GM12878 (cell line): Measurements from ENCODE around the gene DCUN1D5. TPM values are rescaled to one million over a fixed set of nuclear protein-coding genes. Genes with fewer than 3 reads are reported as not detected.

ENCODE experiments used
- CUX1 ChIP-seq: IDR thresholded peaks from 2 replicates; pipeline ENCODE4 v1.6.1; 2012; ENCODE audit warnings: improper control_type of control experiment, low read depth, low read length; ENCODE audit not compliant: insufficient replicate concordance
- EP300 ChIP-seq, 2 experiments: fragments of 150-350 bp in 1 of 2; IDR thresholded peaks; 2 replicates each; pipeline ENCODE4 v1.6.1; 2011 to 2012; ENCODE audit warnings: low read depth in 2 of 2, low read length in 2 of 2, borderline replicate concordance in 1 of 2, improper control_type of control experiment in 1 of 2, inconsistent platforms in 1 of 2; ENCODE audit not compliant: control insufficient read depth in 1 of 2
- ESRRA ChIP-seq: IDR thresholded peaks from 2 replicates; pipeline ENCODE4 v1.6.1; 2012; ENCODE audit warnings: mild to moderate bottlenecking, low read length, improper control_type of control experiment
- IRF4 ChIP-seq: IDR thresholded peaks from 2 replicates; pipeline ENCODE4 v1.6.1; 2011; ENCODE audit warnings: low read depth, low read length
- MTA3 ChIP-seq: IDR thresholded peaks from 2 replicates; pipeline ENCODE4 v1.6.1; 2012; ENCODE audit warnings: low read length, inconsistent platforms, borderline replicate concordance
- NFYA ChIP-seq: IDR thresholded peaks from 2 replicates; pipeline ENCODE4 v1.6.1; 2011; ENCODE audit warnings: low read depth, mild to moderate bottlenecking, low read length, improper control_type of control experiment, borderline replicate concordance
- SMAD1 ChIP-seq: fragments of 450-650 bp; IDR thresholded peaks from 2 replicates; pipeline ENCODE4 v1.6.1; 2018; ENCODE audit warnings: mild to moderate bottlenecking, low read depth; ENCODE audit not compliant: partially characterized antibody
- SRF ChIP-seq, 2 experiments: IDR thresholded peaks; 2 replicates each; pipeline ENCODE4 v1.6.1; 2011; ENCODE audit warnings: low read depth in 2 of 2, low read length in 2 of 2, mild to moderate bottlenecking in 1 of 2, moderate library complexity in 1 of 2
- TCF7 ChIP-seq: IDR thresholded peaks from 2 replicates; pipeline ENCODE4 v1.6.1; 2014; ENCODE audit warnings: antibody characterized with exemption, borderline replicate concordance
- YBX1 ChIP-seq: fragments of 450-650 bp; IDR thresholded peaks from 2 replicates; pipeline ENCODE4 v1.6.1; 2016; ENCODE audit warnings: antibody characterized with exemption
- ZNF274 ChIP-seq: IDR thresholded peaks from one replicate; pipeline ENCODE4 v1.8.0; 2011; ENCODE audit not compliant: insufficient read length, insufficient read depth
- polyA plus RNA-seq, 11 experiments: library from polyadenylated mRNA; depleted of rRNA in 4 of 11; unstranded in 6 of 11; stranded (reverse) in 5 of 11; fragments of >200 nt; fragmentation: Nextera tagmentation in 4 of 11; fragmentation: Illumina TruSeq in 1 of 11; extraction: Ambion mirVana in 4 of 11; extraction: Trizol in 1 of 11; gene quantifications; 1 replicate in 1 of 11; 2 replicates in 10 of 11; pipeline versions ENCODE4 v1.2.1 to v1.2.3, GENCODE V29; 2011 to 2016; ENCODE audit warnings: inconsistent platforms in 2 of 11, missing spikeins in 2 of 11, low read depth in 1 of 11
- total RNA-seq, 4 experiments: library from RNA; depleted of rRNA in 3 of 4; stranded (reverse); fragments of >200 nt in 3 of 4; fragmentation: Illumina TruSeq in 1 of 4; extraction: Trizol in 1 of 4; gene quantifications; 2 replicates each; pipeline versions ENCODE4 v1.2.1 to v1.2.3, GENCODE V29; 2013 to 2021
- TF ChIP-seq, protein P1 (sequence below): fragments of 450-650 bp; IDR thresholded peaks from 2 replicates; pipeline ENCODE4 v1.6.1; 2016; ENCODE audit warnings: mild to moderate bottlenecking

Gene DCUN1D5
- total and polyA plus RNA-seq, 10 of the 15 experiments (the other 5 are each of a cell fraction or from before 2014, with no cell fraction given) = 20.4 to 87.0 (median 60.6) TPM

DNA sequence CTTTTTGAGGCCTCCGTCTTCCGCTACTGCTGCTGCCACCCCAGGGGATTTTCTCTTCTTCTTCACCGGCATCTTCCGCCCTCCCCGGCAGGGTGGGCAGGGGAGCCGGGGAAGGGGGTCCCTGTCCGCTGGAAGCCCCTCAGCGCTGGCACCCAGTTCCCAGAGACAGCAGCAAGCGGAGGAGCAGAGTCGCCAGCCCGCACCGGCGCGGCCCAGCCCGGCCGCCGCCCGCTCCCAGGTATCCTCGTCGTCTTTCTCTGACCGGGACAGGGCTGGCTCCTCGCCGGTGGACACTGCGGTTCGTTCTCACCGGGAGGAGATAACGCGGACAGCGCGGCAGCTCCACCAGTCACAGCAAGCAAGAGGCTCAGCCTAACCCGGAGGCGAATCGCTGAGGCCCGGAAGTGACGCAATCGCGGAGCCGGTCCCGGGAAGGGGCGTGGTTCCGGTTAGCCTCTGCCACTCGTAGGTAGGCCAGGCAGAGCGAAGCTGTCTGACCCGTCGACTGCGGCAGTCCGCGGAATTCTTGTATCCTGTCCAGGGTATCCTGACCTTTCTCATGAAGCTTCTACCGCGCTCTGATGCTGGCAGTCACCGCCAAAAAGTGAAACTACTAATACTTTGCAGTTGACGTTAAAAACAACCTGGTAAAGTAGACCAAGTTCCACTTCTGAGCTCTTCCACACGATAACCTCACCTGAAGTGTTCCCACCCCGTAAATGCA is at the start of gene DCUN1D5 (continued):
- no peak for TF ChIP-seq CUX1
- TF ChIP-seq ZNF274 = no peak
- TF ChIP-seq NFYA = no peak
- peak in 1 of 2 experiments; percentile 45; a peak in 1 of 4 replicates for TF ChIP-seq EP300 (IDR thresholded peaks at IDR 0.05; ENCODE audit: borderline replicate concordance in 1 of 2, control insufficient read depth in 1 of 2, low read depth in 2 of 2, low read length in 2 of 2)
- TF ChIP-seq ESRRA = no peak
- peak; percentile 43; the same call in 1 of the 2 replicates for TF ChIP-seq IRF4
- TF ChIP-seq SRF (IDR thresholded peaks at IDR 0.05; ENCODE audit: low read depth in 2 of 2, low read length in 2 of 2) = peak; percentile 77 to 83
- TF ChIP-seq, protein P1, sequence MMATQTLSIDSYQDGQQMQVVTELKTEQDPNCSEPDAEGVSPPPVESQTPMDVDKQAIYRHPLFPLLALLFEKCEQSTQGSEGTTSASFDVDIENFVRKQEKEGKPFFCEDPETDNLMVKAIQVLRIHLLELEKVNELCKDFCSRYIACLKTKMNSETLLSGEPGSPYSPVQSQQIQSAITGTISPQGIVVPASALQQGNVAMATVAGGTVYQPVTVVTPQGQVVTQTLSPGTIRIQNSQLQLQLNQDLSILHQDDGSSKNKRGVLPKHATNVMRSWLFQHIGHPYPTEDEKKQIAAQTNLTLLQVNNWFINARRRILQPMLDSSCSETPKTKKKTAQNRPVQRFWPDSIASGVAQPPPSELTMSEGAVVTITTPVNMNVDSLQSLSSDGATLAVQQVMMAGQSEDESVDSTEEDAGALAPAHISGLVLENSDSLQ = peak; percentile 84
- no peak for TF ChIP-seq YBX1
- no peak for TF ChIP-seq TCF7
- TF ChIP-seq SMAD1 = peak; percentile 56
- TF ChIP-seq MTA3 = no peak
